K562 (cell line): ENCODE results near the gene RNU6-1.

Source experiments
- EHMT2 ChIP-seq: fragments of 450-650 bp; IDR thresholded peaks from 2 replicates; pipeline ENCODE4 v1.6.1; 2018; ENCODE audit warnings: antibody characterized with exemption
- TAF7 ChIP-seq: fragments of 450-650 bp; IDR thresholded peaks from 2 replicates; pipeline ENCODE4 v1.6.1; 2016; ENCODE audit warnings: missing genetic modification characterization, missing compliant biosample characterization

DNA sequence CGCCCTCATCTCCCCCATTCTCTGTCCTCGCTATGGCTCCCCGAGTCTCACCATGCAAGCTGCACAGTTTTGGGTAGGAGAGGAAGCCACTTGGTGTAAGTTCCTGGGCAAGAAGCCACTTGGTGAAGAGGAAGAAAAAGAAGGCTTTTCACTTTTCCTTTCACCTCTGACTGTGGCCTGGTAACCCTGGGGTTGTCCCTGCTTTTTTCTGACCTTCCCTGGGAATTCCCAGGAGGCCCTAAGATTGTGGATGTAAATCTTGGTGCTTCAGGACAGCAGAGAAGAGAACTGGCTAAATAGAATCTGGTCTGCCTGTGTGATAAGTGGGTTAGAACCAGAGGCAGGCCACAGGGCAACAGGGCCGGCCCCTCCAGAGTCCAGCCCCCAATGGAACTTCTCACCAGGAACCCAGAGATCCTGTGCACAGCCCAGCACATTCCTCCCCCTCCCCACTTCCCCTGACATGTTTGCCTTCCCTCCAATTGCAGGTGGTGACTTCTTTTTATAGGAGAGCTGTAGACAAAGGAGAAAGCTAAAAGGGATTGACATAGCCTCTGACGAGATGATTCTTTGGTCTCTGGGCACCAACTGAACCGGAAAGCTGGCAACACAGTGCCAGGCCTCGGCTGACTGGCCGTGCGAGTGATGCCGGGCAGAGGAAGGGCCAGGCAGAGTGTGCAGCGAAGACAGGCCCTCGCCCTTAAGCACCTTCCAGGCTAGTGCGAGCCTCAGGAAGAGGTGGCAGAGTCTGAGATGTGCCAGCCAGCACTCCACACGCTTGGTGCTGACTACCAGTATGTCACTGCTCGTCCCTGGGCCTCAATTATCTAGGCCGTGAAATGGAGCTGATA, 34.0 kb downstream of the RNU6-1 start:
- TF ChIP-seq EHMT2 = no peak
- no peak for TF ChIP-seq TAF7 (tag)
